Limb (tissue), 2 donors: ENCODE data around the gene IL17B.

ENCODE experiments used
- DNase-seq, 2 donors: peaks; one replicate each; pipeline ENCODE4 v3.0.0-alpha.2; 2016; ENCODE audit errors: extremely low spot score in 2 of 2

Gene IL17B

DNA sequence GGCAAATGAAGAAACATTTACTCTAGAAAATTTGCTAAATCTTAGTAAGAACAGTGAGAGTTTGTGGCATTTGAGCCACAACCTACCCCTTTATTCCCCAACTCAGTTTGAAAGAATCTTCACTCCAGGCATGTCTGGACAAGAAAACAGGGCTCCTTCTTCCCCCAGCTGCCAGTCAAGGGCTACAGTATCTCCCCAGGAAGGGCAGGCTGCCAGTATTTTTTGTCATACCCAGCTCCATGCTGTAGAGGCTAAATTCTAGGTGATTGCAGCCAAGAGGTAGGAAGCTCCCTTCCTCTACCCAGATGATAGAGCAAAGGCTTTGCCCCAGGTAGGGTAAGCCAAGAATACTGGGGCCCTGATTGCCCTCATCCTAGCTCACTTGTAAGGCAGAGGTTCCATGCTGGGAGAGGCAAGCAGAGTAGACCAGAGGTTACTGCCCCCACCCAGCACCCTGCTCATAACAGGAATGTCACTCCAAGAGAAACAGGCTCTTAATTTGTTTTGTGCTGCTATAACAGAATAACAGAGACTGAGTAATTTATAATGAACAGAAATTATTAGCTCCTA, 53.8 kb downstream of the IL17B start:
- no peak for DNase-seq

DNA sequence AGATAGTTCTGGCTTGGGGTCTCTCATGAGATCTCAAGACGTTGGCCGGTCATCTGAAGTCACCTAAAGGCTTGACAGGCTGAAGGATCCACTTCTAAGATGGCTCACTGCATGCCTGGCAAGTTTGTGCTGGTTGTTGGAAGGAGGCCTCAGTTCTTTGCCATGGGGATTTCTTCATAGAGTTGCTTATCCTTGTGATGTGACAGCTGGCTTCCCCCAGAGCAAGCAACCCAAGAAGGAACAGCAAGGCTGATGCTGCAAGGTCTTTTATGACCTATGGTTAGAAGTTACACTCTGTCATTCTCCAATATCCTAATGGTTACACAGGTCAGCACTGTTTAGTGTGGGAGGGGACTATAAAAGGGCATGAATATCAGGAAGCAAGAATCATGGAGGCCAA, 54.5 kb downstream of the IL17B start:
- DNase-seq, result no peak
